K562 (cell line): ENCODE results near the gene TTLL9. TPM values are rescaled to one million over a fixed set of nuclear protein-coding genes. Genes with fewer than 3 reads are reported as not detected.

Experiments used
- ATAC-seq: fragments of 200-7000 bp; cut with Tn5 transposase; 3 replicates; pipeline ENCODE4 v1.9.1; 2020; ENCODE audit warnings: moderate library complexity
- BruUV-seq: library from RNA; stranded (reverse); fragments of 400-500 nt; replicated peaks from 2 replicates; lab custom pipeline; 2021; lab: Mats Ljungman, UMichigan
- CTCF ChIA-PET: fragments of 300-600 bp; formaldehyde crosslinking; extraction: SDS; loops from one replicate; lab custom pipeline; 2021; ENCODE audit warnings: low intra/inter-chr PET ratio; lab: Yijun Ruan, JAX
- POLR2A ChIA-PET: fragments of 300-600, 350-650 bp; sonication (Branson Sonifier 250); formaldehyde crosslinking; extraction: SDS; loops from one replicate; lab custom pipeline; 2021; ENCODE audit warnings: antibody characterized with exemption, inconsistent platforms; lab: Yijun Ruan, JAX
- DNase-seq, 4 experiments: peaks; one replicate each; pipeline versions ENCODE4 v3.0.0 to v3.0.0-alpha.2; 2011 to 2018; ENCODE audit warnings: low spot score in 3 of 4, mixed read lengths in 3 of 4; ENCODE audit errors: extremely low read depth in 1 of 4
- FAIRE-seq: peaks from 2 replicates; lab custom pipeline; 2011; peaks lifted over from hg19 to GRCh38; lab: Jason Lieb, UNC
- H2AFZ ChIP-seq: 2 replicates; pipeline ENCODE4 v1.6.0; 2011; ENCODE audit warnings: low read depth, low read length, control low read depth, inconsistent platforms
- H3K27ac ChIP-seq: fragments of 200-600 bp; 3 replicates; pipeline ENCODE4 v1.8.0; 2011; ENCODE audit warnings: low read depth, mild to moderate bottlenecking, control low read depth, inconsistent platforms, low read length, moderate library complexity, mixed read lengths; ENCODE audit errors: extremely low read depth
- H3K27me3 ChIP-seq, 2 experiments: fragments of 300-600 bp in 1 of 2; 2 replicates in 1 of 2; 3 replicates in 1 of 2; pipeline versions ENCODE4 v1.6.0 to v1.8.0; 2011; ENCODE audit warnings: inconsistent platforms in 2 of 2, low read length in 2 of 2, mild to moderate bottlenecking in 1 of 2, mixed read lengths in 1 of 2, moderate library complexity in 1 of 2; ENCODE audit not compliant: control insufficient read depth in 2 of 2, insufficient read depth in 2 of 2
- H3K36me3 ChIP-seq: fragments of 300-600 bp; 3 replicates; pipeline ENCODE4 v1.8.0; 2011; ENCODE audit warnings: mild to moderate bottlenecking, low read length, inconsistent platforms; ENCODE audit not compliant: control insufficient read depth, insufficient read depth
- H3K4me1 ChIP-seq, 2 experiments: fragments of 200-600 bp in 1 of 2; replicated peaks in 1 of 2; 2 replicates in 1 of 2; 3 replicates in 1 of 2; pipeline versions ENCODE4 v1.5.1 to v1.8.0; 2011; ENCODE audit warnings: inconsistent platforms in 2 of 2, low read length in 2 of 2, mild to moderate bottlenecking in 1 of 2, mixed read lengths in 1 of 2, moderate library complexity in 1 of 2; ENCODE audit not compliant: control insufficient read depth in 2 of 2, insufficient read depth in 2 of 2
- H3K4me2 ChIP-seq: 2 replicates; pipeline ENCODE4 v1.6.1; 2011; ENCODE audit warnings: low read length, control low read depth, inconsistent platforms, mixed read lengths; ENCODE audit not compliant: insufficient read depth
- H3K4me3 ChIP-seq: fragments of 200-600 bp; sonication (generic), shearing (Covaris generic); 2 replicates; pipeline ENCODE4 v1.5.1; 2016; ENCODE audit warnings: control low read depth, inconsistent platforms
- H3K79me2 ChIP-seq: fragments of 200-600 bp; 3 replicates; pipeline ENCODE4 v1.8.0; 2011; ENCODE audit warnings: low read length, inconsistent platforms; ENCODE audit not compliant: control insufficient read depth, insufficient read depth
- H3K9ac ChIP-seq, 2 experiments: 2 replicates each; pipeline versions ENCODE4 v1.6.0 to v1.6.1; 2011; ENCODE audit warnings: low read depth in 2 of 2, low read length in 2 of 2, control low read depth in 1 of 2, inconsistent platforms in 1 of 2, mild to moderate bottlenecking in 1 of 2, mixed read lengths in 1 of 2; ENCODE audit not compliant: insufficient read depth in 1 of 2
- H3K9me1 ChIP-seq: one replicate; pipeline ENCODE4 v1.6.0; 2011; ENCODE audit warnings: inconsistent platforms, mild to moderate bottlenecking, low read length, moderate library complexity; ENCODE audit not compliant: control insufficient read depth, insufficient read depth
- H3K9me3 ChIP-seq: replicated peaks from 2 replicates; pipeline ENCODE4 v1.5.1; 2011; ENCODE audit warnings: low read depth, low read length, inconsistent platforms; ENCODE audit not compliant: control insufficient read depth, insufficient read depth
- H4K20me1 ChIP-seq: replicated peaks from 2 replicates; pipeline ENCODE4 v1.6.1; 2011; ENCODE audit warnings: low read length, inconsistent platforms, mixed read lengths; ENCODE audit not compliant: control insufficient read depth, insufficient read depth
- EP400 ChIP-seq: fragments of 450-650 bp; IDR thresholded peaks from 2 replicates; pipeline ENCODE4 v1.6.1; 2017; ENCODE audit warnings: antibody characterized with exemption, mild to moderate bottlenecking, moderate library complexity
- RBBP5 ChIP-seq: fragments of 200-600 bp; sonication (generic); IDR thresholded peaks from 2 replicates; pipeline ENCODE4 v1.6.1; 2012; ENCODE audit warnings: borderline replicate concordance, mild to moderate bottlenecking, low read length, control low read depth, inconsistent platforms; ENCODE audit not compliant: insufficient read depth, poor library complexity, severe bottlenecking
- RBFOX2 ChIP-seq: fragments of 200-400 bp; formaldehyde crosslinking; IDR thresholded peaks from 2 replicates; pipeline ENCODE4 v1.6.1; 2017; ENCODE audit warnings: low read depth, mild to moderate bottlenecking, low read length, moderate library complexity
- WGBS: fragments of 100-300 bp; shearing (Covaris generic); methylation state at CpG from one replicate; pipeline ENCODE4 v1.1.6; 2016; ENCODE audit warnings: low coverage, mixed read lengths; ENCODE audit not compliant: insufficient coverage; ENCODE audit errors: missing lambda C conversion rate; 5-methylcytosine and 5-hydroxymethylcytosine counted together
- in situ Hi-C: fragments of 300-500 bp; cut with MboI; formaldehyde crosslinking; loops from 4 replicates; pipeline ENCODE4 v1.15.0; 2018; ENCODE audit warnings: inconsistent platforms, mixed read lengths
- intact Hi-C: fragments of 100-400 bp; cut with micrococcal nuclease; formaldehyde crosslinking; loops from 2 replicates; pipeline ENCODE4 v1.14.2; 2022
- polyA plus RNA-seq, 8 experiments: library from polyadenylated mRNA; depleted of rRNA in 4 of 8; stranded (reverse) in 5 of 8; unstranded in 3 of 8; fragments of >200 nt; fragmentation: Nextera tagmentation in 2 of 8; fragmentation: Illumina TruSeq in 1 of 8; extraction: Ambion mirVana in 2 of 8; extraction: Trizol in 1 of 8; gene quantifications; 2 replicates each; pipeline versions ENCODE4 v1.2.1 to v1.2.3, GENCODE V29; 2011 to 2014; ENCODE audit warnings: inconsistent platforms in 1 of 8, missing spikeins in 1 of 8
- total RNA-seq, 7 experiments: library from RNA; depleted of rRNA in 6 of 7; stranded (reverse); fragments of >200 nt in 6 of 7; fragmentation: Illumina TruSeq in 2 of 7; extraction: Trizol in 2 of 7; gene quantifications; 2 replicates each; pipeline versions ENCODE4 v1.2.1 to v1.2.3, GENCODE V29; 2011 to 2021; ENCODE audit warnings: low replicate concordance in 1 of 7

TTLL9 gene
- total and polyA plus RNA-seq, 9 of the 15 experiments (the other 6 are each of a cell fraction or from before 2014, with no cell fraction given), result 0.06 to 0.07 TPM; not detected in 7

GRCh38 chr20:31918466-31919105 lies 48.2 kb downstream of the TTLL9 start:
- TF ChIP-seq RBBP5 (peak; percentile 0), RBFOX2 (no peak), EP400 (no peak)
- TF ChIP-seq, all 486 proteins: peak for 1
- Histone ChIP-seq H4K20me1 (peaks cover 18% of the 10 kb centered on the region), H3K36me3 (no peaks in the 10 kb centered on the region), H3K79me2 (no peaks in the 10 kb centered on the region), H3K9me1 (peaks cover 3% of the 10 kb centered on the region), H3K9me3 (no peaks in the 10 kb centered on the region), H3K27me3 (peaks cover 0 to 42% of the 10 kb centered on the region in 2 experiments; a peak in 4 of 5 replicates), H3K4me3 (no peak overlapping the region), H3K27ac (no peak overlapping the region), H2AFZ (no peak overlapping the region), H3K9ac (no peak overlapping the region), H3K4me1 (peaks cover 16 to 19% of the 10 kb centered on the region in 2 experiments), H3K4me2 (peak overlapping the region; percentile 7; the same call in 1 of the 2 replicates)
- WGBS, result 2% methylated on average over 7 of the region's 7 CpGs
- ChIA-PET CTCF (no interaction called here), POLR2A (interaction anchor here (0.7 to 1.3 kb wide), 5 partner anchors 26 to 32 kb away, joined by 3 to 5 read pairs (median 3); no protein-coding TSS in a partner anchor)
- FAIRE-seq, result no peak
- no peak for DNase-seq
- no peak for ATAC-seq
- BruUV-seq, result no TSS peak
- intact Hi-C loops, result loop anchor here (5.0 kb wide), 1 partner anchor 34 kb away; the partner anchor contains the start of gene PDRG1
- in situ Hi-C loops, result no loop called here
